Measurements from ENCODE around the gene TRIM8.
A peak's percentile ranks its signal among the peaks of the same experiment; 100 is the strongest.

TRIM8 gene

DNA sequence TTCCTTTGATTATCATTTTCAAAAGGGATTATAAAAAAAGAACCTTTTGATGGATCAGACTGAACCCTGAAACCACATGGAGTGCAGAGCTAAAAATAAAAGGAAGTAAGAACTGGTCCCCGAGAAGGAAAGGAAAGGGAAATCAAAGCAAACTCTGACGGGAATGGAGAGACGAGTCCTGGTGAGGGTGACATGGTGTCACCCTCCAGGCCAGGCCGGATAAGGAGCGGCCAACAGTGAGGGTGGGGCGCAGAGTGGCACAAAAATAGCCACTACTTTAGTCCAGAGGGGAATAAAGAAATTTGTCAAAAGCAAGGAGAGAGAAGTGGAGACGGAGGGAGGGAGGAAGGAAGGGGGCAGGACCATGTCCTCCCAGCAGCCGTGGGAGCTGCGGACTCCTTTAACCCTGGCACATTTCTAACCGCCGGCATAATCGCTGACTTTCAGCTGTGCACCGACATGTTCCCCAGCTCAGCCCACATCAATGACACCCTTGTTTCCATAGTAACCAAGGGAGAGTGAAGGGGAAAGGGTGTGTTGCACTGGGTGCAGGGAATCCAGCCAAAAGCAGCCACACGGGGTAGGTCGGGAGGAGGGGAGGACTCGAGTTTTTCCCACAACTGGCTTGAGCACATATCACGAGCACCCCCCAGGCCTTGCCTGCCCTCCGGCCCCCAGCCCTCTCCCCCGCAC is 29.7 kb downstream of the TRIM8 start:
- CTCF ChIA-PET, result interaction anchor here (0.9 to 8.8 kb wide), 5 partner anchors 10 to 78 kb away, joined by 3 to 98 read pairs (median 8); partner anchors contain the start of genes ARL3 and SFXN2
- POLR2A ChIA-PET, result interaction anchor here (0.5 to 1.7 kb wide), 4 partner anchors 13 to 365 kb away, joined by 3 to 5 read pairs (median 3); no protein-coding TSS in a partner anchor
- H3K4me3 ChIP-seq (ENCODE audit: control insufficient read depth in 1 of 7, extremely low read depth in 1 of 7, insufficient read depth in 4 of 7, low read depth in 2 of 7, low read length in 6 of 7), result peak overlapping the region; percentile 8 to 77 (median 40)
- 0% methylated on average over 8 of the region's 19 CpGs for WGBS (ENCODE audit: insufficient coverage)
- H3K4me1 ChIP-seq (ENCODE audit: control extremely low read depth in 1 of 4, control insufficient read depth in 4 of 4, insufficient read depth in 4 of 4, low read length in 3 of 4), result peaks cover 28 to 78% (median 51%) of the 10 kb centered on the region in 4 experiments
- peak overlapping the region in 1 of 2 experiments; percentile 27 for H3K27ac ChIP-seq (ENCODE audit: insufficient read depth in 1 of 2, low read depth in 1 of 2, low read length in 2 of 2, poor library complexity in 1 of 2, severe bottlenecking in 2 of 2)
- no peaks in the 10 kb centered on the region for H3K27me3 ChIP-seq (replicated peaks in 2 of 5; ENCODE audit: control insufficient read depth in 4 of 5, insufficient read depth in 5 of 5, low read length in 4 of 5)
- no peaks in the 10 kb centered on the region for H3K36me3 ChIP-seq (ENCODE audit: control insufficient read depth in 4 of 4, insufficient read depth in 4 of 4, low read length in 3 of 4)
- H3K9me3 ChIP-seq (ENCODE audit: control extremely low read depth in 1 of 5, control insufficient read depth in 4 of 5, insufficient read depth in 2 of 5, low read depth in 1 of 5, low read length in 4 of 5), result no peaks in the 10 kb centered on the region
- DNase-seq, result peak; percentile 89 to 97 (median 96)

DNA sequence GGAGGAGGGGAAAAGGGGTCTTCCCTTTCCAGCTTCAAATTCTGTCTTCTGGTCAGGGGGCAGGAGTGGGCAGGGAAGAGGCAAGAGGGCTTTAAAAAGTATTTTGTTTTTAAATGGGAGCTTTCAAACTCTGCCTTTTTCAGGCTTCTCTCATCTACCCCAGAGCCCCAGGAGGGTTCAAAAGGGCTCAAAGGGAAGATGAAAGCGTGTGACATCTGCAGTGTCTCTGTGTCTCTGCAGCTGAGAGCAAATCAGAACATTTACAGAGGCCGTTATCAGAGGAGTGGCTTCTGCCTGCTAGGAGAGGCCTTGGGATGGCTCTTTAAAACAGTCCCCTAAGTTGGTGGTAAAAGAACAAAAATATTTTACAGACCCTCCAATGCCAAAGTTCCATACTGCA is 30.3 kb downstream of the TRIM8 start:
- CTCF ChIA-PET, result interaction anchor here (0.7 to 8.8 kb wide), 7 partner anchors 10 to 37 kb away, joined by 3 to 98 read pairs (median 4); partner anchors contain the start of genes ARL3 and SFXN2
- no peak for DNase-seq
- peak overlapping the region in 1 of 2 experiments; percentile 2 for H3K27ac ChIP-seq (ENCODE audit: insufficient read depth in 1 of 2, low read depth in 1 of 2, low read length in 2 of 2, poor library complexity in 1 of 2, severe bottlenecking in 2 of 2)
- H3K36me3 ChIP-seq (ENCODE audit: control insufficient read depth in 4 of 4, insufficient read depth in 4 of 4, low read length in 3 of 4), result no peaks in the 10 kb centered on the region
- H3K27me3 ChIP-seq (replicated peaks in 2 of 5; ENCODE audit: control insufficient read depth in 4 of 5, insufficient read depth in 5 of 5, low read length in 4 of 5), result no peaks in the 10 kb centered on the region
- peaks cover 28 to 82% (median 55%) of the 10 kb centered on the region in 4 experiments for H3K4me1 ChIP-seq (ENCODE audit: control extremely low read depth in 1 of 4, control insufficient read depth in 4 of 4, insufficient read depth in 4 of 4, low read length in 3 of 4)
- H3K4me3 ChIP-seq (ENCODE audit: control insufficient read depth in 1 of 7, extremely low read depth in 1 of 7, insufficient read depth in 4 of 7, low read depth in 2 of 7, low read length in 6 of 7), result peak overlapping the region in 5 of 7 experiments; percentile 23 to 77 (median 40)
- WGBS (ENCODE audit: insufficient coverage), result 75% methylated on average over 1 of the region's 2 CpGs
- POLR2A ChIA-PET, result interaction anchor here (0.5 to 1.7 kb wide), 3 partner anchors 14 to 364 kb away, joined by 3 to 5 read pairs (median 3); no protein-coding TSS in a partner anchor
- H3K9me3 ChIP-seq (ENCODE audit: control extremely low read depth in 1 of 5, control insufficient read depth in 4 of 5, insufficient read depth in 2 of 5, low read depth in 1 of 5, low read length in 4 of 5), result no peaks in the 10 kb centered on the region

DNA sequence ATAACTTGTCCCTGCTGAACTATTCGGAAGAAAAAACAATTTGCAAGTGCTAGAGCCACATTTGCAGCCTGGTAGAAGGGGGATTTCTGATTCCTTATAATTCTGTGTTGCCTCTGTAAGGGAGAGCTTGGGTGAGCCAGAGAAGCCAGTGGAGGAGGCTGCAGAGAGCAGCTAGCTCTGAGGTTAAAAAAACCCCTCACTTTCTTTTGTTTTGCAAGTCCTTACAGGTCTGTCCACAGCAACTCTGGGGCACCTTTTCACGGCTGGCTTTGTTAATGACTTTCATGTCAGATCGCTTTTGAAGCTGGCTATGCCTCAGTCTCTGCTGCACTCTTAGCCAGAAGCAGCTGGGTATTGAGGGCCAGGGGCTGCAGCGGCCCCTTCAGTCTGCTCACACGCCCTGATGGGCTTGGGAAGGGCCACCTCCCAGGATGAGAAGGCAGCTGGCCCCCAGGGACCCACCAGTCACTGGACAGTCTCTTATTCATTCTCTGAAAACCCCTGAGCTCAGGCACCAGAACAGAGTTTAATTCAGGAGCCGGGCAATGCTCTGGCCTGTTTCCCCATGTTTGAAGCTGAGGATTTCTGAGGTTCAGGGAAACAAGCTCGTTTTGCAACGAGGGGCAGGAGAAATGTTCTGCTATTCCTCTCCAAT is 30.9 kb downstream of the TRIM8 start:
- DNase-seq, result no peak
- H3K27me3 ChIP-seq (replicated peaks in 2 of 5; ENCODE audit: control insufficient read depth in 4 of 5, insufficient read depth in 5 of 5, low read length in 4 of 5), result no peaks in the 10 kb centered on the region
- H3K4me1 ChIP-seq (ENCODE audit: control extremely low read depth in 1 of 4, control insufficient read depth in 4 of 4, insufficient read depth in 4 of 4, low read length in 3 of 4), result peaks cover 28 to 76% (median 55%) of the 10 kb centered on the region in 4 experiments
- peak overlapping the region in 1 of 7 experiments; percentile 69 for H3K4me3 ChIP-seq (ENCODE audit: control insufficient read depth in 1 of 7, extremely low read depth in 1 of 7, insufficient read depth in 4 of 7, low read depth in 2 of 7, low read length in 6 of 7)
- H3K27ac ChIP-seq (ENCODE audit: insufficient read depth in 1 of 2, low read depth in 1 of 2, low read length in 2 of 2, poor library complexity in 1 of 2, severe bottlenecking in 2 of 2), result no peak overlapping the region
- WGBS (ENCODE audit: insufficient coverage), result 73% methylated on average over 8 of the region's 8 CpGs
- ChIA-PET POLR2A (interaction anchor here (0.6 to 1.7 kb wide), 2 partner anchors 29 to 40 kb away, joined by 3 to 5 read pairs; no protein-coding TSS in a partner anchor), CTCF (interaction anchor here (0.7 to 8.8 kb wide), 8 partner anchors 9 to 101 kb away, joined by 3 to 98 read pairs (median 3); partner anchors contain the start of genes ARL3 and SFXN2)
- H3K9me3 ChIP-seq (ENCODE audit: control extremely low read depth in 1 of 5, control insufficient read depth in 4 of 5, insufficient read depth in 2 of 5, low read depth in 1 of 5, low read length in 4 of 5), result no peaks in the 10 kb centered on the region
- H3K36me3 ChIP-seq (ENCODE audit: control insufficient read depth in 4 of 4, insufficient read depth in 4 of 4, low read length in 3 of 4), result no peaks in the 10 kb centered on the region

DNA sequence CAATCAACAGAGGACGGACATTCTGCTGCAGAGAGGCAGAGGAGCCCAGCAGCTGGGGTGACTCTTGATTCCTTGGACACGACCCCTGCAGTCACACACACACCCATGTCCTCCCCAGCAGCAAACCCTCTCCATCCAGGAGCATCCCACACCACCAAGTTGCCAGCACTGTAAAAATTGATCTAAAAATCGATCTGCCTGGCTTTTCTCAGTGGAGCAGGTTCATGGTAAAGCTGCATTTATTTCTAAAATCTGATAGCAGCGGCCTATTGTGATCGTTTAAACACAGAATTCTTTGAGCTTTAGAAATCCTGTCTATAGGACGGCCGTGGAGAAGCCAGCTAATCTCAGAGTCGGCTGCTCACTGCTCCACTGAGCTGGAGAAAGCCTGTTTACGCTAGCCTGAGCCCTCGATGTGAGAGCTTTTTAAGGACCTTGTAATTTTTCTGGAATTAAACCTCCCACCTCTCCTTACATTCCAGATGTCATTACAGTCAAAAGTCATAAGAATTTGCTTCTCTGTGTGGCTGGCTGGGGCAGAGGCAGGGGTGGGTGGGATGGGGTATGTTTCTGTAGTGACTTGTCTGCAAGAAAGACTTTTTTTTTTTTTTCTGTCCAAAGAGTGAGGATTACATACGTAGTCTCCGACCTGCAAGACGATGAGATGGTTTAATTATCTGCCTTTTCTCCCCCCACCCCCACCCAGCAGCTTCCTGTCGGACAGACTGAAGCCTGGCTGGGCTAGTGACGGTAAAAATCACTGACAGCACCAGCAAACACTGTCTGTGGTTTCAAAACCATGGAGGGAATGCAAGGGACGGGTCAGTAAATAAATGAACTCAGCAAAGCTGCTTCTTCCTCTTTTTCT is 31.6 kb downstream of the TRIM8 start:
- H3K9me3 ChIP-seq (ENCODE audit: control extremely low read depth in 1 of 5, control insufficient read depth in 4 of 5, insufficient read depth in 2 of 5, low read depth in 1 of 5, low read length in 4 of 5), result no peaks in the 10 kb centered on the region
- CTCF ChIA-PET, result interaction anchor here (0.6 to 8.8 kb wide), 11 partner anchors 12 to 100 kb away, joined by 3 to 98 read pairs (median 3); partner anchors contain the start of genes ARL3 and SFXN2
- no peaks in the 10 kb centered on the region for H3K27me3 ChIP-seq (replicated peaks in 2 of 5; ENCODE audit: control insufficient read depth in 4 of 5, insufficient read depth in 5 of 5, low read length in 4 of 5)
- peak overlapping the region in 3 of 7 experiments; percentile 22 to 63 (median 32) for H3K4me3 ChIP-seq (ENCODE audit: control insufficient read depth in 1 of 7, extremely low read depth in 1 of 7, insufficient read depth in 4 of 7, low read depth in 2 of 7, low read length in 6 of 7)
- peak; percentile 47 to 79 (median 72) for DNase-seq
- POLR2A ChIA-PET, result interaction anchor here (0.6 to 1.4 kb wide), 5 partner anchors 15 to 1676 kb away, joined by 3 to 5 read pairs (median 4); partner anchors contain the start of gene LZTS2
- H3K27ac ChIP-seq (ENCODE audit: insufficient read depth in 1 of 2, low read depth in 1 of 2, low read length in 2 of 2, poor library complexity in 1 of 2, severe bottlenecking in 2 of 2), result no peak overlapping the region
- peaks cover 0 to 2% (median 0%) of the 10 kb centered on the region in 4 experiments for H3K36me3 ChIP-seq (ENCODE audit: control insufficient read depth in 4 of 4, insufficient read depth in 4 of 4, low read length in 3 of 4)
- 62% methylated on average over 9 of the region's 16 CpGs for WGBS (ENCODE audit: insufficient coverage)
- H3K4me1 ChIP-seq (ENCODE audit: control extremely low read depth in 1 of 4, control insufficient read depth in 4 of 4, insufficient read depth in 4 of 4, low read length in 3 of 4), result peaks cover 28 to 69% (median 54%) of the 10 kb centered on the region in 4 experiments

DNA sequence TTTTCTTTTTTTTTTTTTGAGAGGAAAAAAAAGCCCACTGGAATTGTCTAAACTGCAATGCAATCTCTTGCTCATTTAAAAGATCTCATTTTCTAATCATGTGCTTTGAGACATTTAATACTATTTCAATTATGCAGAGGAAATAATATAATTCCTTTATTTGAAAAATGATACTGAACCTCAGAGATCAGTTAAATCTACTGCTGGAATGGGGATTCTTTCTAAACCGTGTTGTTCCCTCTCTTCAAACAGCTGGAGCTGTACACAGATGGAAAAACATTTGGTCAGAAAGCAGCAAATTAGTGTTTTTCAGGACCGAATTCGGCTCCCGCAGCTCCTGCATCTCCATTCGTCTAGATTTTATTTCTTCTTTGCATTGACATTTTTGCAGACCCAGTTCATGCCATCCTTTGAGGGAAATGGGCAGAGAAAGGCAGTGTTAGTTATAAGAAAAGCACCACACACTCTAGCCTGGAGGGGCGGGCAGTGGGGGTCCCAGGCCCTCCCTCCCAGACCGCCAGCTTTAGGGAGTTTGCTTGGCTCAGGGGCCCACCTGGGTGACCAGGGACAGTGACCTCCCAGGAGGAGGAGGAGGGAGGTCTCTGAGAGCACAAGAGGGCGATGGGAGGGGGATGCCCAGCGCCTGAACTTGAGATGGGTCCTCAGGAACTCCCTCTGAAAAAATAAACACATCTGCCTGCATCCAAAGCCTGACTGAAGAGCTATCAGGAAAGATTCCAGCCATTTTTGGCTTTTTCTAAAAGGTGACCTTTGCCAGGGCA is 32.4 kb downstream of the TRIM8 start:
- Histone ChIP-seq H3K4me1 (ENCODE audit: control extremely low read depth in 1 of 4, control insufficient read depth in 4 of 4, insufficient read depth in 4 of 4, low read length in 3 of 4) (peaks cover 28 to 67% (median 54%) of the 10 kb centered on the region in 4 experiments), H3K36me3 (ENCODE audit: control insufficient read depth in 4 of 4, insufficient read depth in 4 of 4, low read length in 3 of 4) (peaks cover 0 to 3% (median 1%) of the 10 kb centered on the region in 4 experiments), H3K27ac (ENCODE audit: insufficient read depth in 1 of 2, low read depth in 1 of 2, low read length in 2 of 2, poor library complexity in 1 of 2, severe bottlenecking in 2 of 2) (no peak overlapping the region), H3K27me3 (replicated peaks in 2 of 5; ENCODE audit: control insufficient read depth in 4 of 5, insufficient read depth in 5 of 5, low read length in 4 of 5) (no peaks in the 10 kb centered on the region), H3K9me3 (ENCODE audit: control extremely low read depth in 1 of 5, control insufficient read depth in 4 of 5, insufficient read depth in 2 of 5, low read depth in 1 of 5, low read length in 4 of 5) (no peaks in the 10 kb centered on the region), H3K4me3 (ENCODE audit: control insufficient read depth in 1 of 7, extremely low read depth in 1 of 7, insufficient read depth in 4 of 7, low read depth in 2 of 7, low read length in 6 of 7) (peak overlapping the region in 2 of 7 experiments; percentile 32 to 63)
- ChIA-PET POLR2A (interaction anchor here (0.6 to 1.4 kb wide), 4 partner anchors 16 to 1677 kb away, joined by 3 to 5 read pairs (median 4); partner anchors contain the start of gene LZTS2), CTCF (interaction anchor here (0.6 to 8.8 kb wide), 7 partner anchors 11 to 94 kb away, joined by 3 to 98 read pairs (median 15); partner anchors contain the start of genes ARL3 and SFXN2)
- 79% methylated on average over 8 of the region's 9 CpGs for WGBS (ENCODE audit: insufficient coverage)
- no peak for DNase-seq

Measured in common myeloid progenitor, CD34-positive (primary cell).